Measurements from ENCODE around the gene PLCG1.

The PLCG1 gene

GRCh38 chr20:41219824-41220223, 82.5 kb downstream of the PLCG1 start:
- DNase-seq: no peak

- DNase-seq: no peak
Measured at GRCh38 chr20:41221614-41222218, 84.4 kb downstream of the PLCG1 start.

DNA sequence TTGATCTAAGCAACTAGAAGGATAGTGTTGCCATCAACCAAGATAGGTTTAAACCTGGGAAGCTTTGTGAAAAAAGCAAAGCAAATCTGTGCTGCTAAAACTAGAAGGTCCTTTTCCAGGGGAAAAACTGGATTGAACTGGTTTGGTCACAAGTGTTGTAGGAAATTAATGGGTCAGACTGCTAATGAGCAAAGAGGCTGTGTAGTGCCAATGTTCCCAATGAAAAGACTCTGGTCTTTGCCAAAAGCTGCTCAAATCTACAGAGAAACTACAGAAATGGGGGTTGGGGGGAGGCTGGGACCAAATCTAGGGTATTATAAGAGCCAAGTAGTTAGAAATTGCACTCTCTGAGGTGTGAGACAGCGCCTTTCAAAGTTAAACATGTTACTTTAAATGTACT, 85.0 kb downstream of the PLCG1 start:
- no peak for DNase-seq

GRCh38 chr20:41222703-41223102, 85.4 kb downstream of the PLCG1 start:
- no peak for DNase-seq

DNA sequence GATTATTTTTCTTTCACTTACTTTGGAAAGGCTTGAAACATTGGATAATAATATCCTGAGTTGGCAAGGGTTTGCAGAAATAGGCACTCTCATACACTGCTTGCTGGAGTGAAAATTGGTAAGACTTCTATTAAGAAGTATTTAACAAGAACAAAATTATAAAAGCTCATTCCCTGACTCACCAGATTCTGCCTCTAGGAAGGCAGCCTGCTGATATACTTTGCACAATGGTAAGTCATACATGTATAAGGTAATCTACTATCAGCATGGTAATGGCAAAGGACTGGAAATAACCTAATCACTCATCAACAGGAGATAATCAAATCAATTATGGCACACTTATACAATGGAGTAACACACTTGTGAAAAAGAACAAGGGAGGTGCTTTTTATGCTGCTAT, 85.8 kb downstream of the PLCG1 start:
- no peak for DNase-seq

- no peak for DNase-seq
Measured at GRCh38 chr20:41224281-41224680, 86.9 kb downstream of the PLCG1 start.

DNA sequence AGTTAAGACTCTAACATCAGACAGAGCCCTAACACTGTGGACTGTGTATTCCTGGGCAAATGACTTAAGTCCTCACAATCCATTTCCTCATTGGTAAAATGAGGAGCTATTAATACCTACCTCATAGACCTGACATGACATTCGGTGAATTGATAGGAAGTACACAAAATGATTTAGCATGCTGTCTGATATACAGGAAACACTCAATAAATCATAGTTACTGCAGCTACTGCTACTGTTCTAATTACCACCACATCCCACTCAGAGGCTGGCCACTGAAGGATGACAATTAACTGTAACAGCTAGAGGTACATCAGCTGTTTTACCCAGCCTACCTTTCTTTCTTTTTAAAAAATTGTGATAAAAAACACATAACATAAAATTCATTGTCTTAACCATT, 87.7 kb downstream of the PLCG1 start:
- no peak for DNase-seq

- no peak for DNase-seq
Measured at GRCh38 chr20:41226426-41226825, 89.1 kb downstream of the PLCG1 start.
